Nephron (organoid): Measurements from ENCODE around the gene SUMO2.
"Not testable (repeated sequence)": the region's sequence is repeated elsewhere in the genome, so short reads cannot be mapped to it uniquely, and the experiment has no call there.

Source experiments
- H3K27ac Mint-ChIP-seq, 3 experiments: 2 replicates each; pipeline ENCODE4 v1.8.0; 2020; ENCODE audit warnings: mixed read lengths in 3 of 3, mild to moderate bottlenecking in 2 of 3, moderate library complexity in 1 of 3
- H3K27me3 Mint-ChIP-seq: 2 replicates; pipeline ENCODE4 v1.8.0; 2021; ENCODE audit warnings: low read depth, mild to moderate bottlenecking, moderate library complexity, mixed read lengths
- H3K36me3 Mint-ChIP-seq: 2 replicates; pipeline ENCODE4 v1.8.0; 2020; ENCODE audit warnings: low read depth, mixed read lengths
- H3K4me1 Mint-ChIP-seq: 2 replicates; pipeline ENCODE4 v1.8.0; 2020; ENCODE audit warnings: mixed read lengths
- H3K4me3 Mint-ChIP-seq, 3 experiments: 2 replicates each; pipeline ENCODE4 v1.8.0; 2020; ENCODE audit warnings: mild to moderate bottlenecking in 3 of 3, mixed read lengths in 3 of 3, moderate library complexity in 2 of 3
- H3K9me3 Mint-ChIP-seq: 2 replicates; pipeline ENCODE4 v1.8.0; 2020; ENCODE audit warnings: mixed read lengths
- TF ChIP-seq, protein P1 (sequence below), 3 experiments: fragments of 200-600 bp; sonication (generic); IDR thresholded peaks; one replicate each; pipeline ENCODE4 v1.5.0; 2021; ENCODE audit warnings: antibody characterized with exemption in 3 of 3; ENCODE audit not compliant: unreplicated experiment in 3 of 3

SUMO2 gene

GRCh38 chr17:75207760-75208159 is 25.0 kb upstream of the SUMO2 start:
- peak overlapping the region in 1 of 3 experiments; percentile 43 for H3K27ac Mint-ChIP-seq
- H3K9me3 Mint-ChIP-seq, result no peaks in the 10 kb centered on the region
- H3K27me3 Mint-ChIP-seq, result no peaks in the 10 kb centered on the region
- peaks cover 19% of the 10 kb centered on the region for H3K36me3 Mint-ChIP-seq
- peaks cover 9% of the 10 kb centered on the region for H3K4me1 Mint-ChIP-seq
- H3K4me3 Mint-ChIP-seq, result peak overlapping the region; percentile 68 to 82 (median 80)
- TF ChIP-seq, protein P1, sequence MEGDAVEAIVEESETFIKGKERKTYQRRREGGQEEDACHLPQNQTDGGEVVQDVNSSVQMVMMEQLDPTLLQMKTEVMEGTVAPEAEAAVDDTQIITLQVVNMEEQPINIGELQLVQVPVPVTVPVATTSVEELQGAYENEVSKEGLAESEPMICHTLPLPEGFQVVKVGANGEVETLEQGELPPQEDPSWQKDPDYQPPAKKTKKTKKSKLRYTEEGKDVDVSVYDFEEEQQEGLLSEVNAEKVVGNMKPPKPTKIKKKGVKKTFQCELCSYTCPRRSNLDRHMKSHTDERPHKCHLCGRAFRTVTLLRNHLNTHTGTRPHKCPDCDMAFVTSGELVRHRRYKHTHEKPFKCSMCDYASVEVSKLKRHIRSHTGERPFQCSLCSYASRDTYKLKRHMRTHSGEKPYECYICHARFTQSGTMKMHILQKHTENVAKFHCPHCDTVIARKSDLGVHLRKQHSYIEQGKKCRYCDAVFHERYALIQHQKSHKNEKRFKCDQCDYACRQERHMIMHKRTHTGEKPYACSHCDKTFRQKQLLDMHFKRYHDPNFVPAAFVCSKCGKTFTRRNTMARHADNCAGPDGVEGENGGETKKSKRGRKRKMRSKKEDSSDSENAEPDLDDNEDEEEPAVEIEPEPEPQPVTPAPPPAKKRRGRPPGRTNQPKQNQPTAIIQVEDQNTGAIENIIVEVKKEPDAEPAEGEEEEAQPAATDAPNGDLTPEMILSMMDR (IDR thresholded peaks at IDR 0.05; ENCODE audit: unreplicated experiment in 3 of 3), result no peak

DNA sequence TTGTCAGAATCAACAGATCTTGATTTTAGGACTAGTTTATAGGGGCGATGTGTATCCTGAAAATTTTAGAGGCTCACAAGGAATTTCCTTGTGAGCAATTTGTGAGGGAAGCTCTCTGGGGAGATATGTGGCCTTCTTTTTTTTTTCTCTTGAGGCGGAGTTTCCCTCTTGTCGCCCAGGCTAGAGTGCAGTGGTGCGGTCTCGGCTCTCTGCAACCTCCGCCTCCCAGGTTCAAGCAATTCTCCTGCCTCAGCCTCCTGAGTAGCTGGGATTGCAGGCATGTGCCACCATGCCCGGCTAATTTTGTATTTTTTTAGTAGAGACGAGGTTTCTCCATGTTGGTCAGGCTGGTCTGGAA is 24.3 kb upstream of the SUMO2 start:
- H3K27ac Mint-ChIP-seq, result peak overlapping the region; percentile 44 to 100 (median 100)
- not testable (repeated sequence) for H3K9me3 Mint-ChIP-seq, H3K4me1 Mint-ChIP-seq, H3K27me3 Mint-ChIP-seq
- peaks cover 15% of the 10 kb centered on the region for H3K36me3 Mint-ChIP-seq
- H3K4me3 Mint-ChIP-seq, result peak overlapping the region; percentile 94 to 99 (median 98)

DNA sequence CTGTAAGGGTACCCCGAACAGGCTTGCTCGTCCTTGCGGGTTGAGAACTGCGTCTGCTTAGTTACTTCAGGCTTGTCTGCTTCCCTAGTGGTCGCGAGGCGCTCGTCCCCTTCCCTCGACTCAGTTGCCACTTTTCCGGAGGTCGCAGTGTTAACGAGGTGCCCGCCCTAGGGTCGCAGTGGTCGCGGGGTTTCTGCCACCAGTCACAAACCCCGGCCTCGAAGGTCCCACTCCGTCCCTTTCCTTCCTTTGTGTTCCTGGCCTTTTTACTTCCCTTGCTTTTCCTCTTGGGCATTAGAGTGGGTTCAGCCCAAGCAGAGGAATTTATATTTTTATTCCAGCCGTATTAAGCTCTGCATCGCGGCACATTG is 23.0 kb upstream of the SUMO2 start:
- peaks cover 10% of the 10 kb centered on the region for H3K36me3 Mint-ChIP-seq
- H3K27me3 Mint-ChIP-seq, result no peaks in the 10 kb centered on the region
- TF ChIP-seq, protein P1 (IDR thresholded peaks at IDR 0.05; ENCODE audit: unreplicated experiment in 3 of 3), result no peak
- H3K4me3 Mint-ChIP-seq, result peak overlapping the region; percentile 94 to 99 (median 98)
- H3K4me1 Mint-ChIP-seq, result peaks cover 9% of the 10 kb centered on the region
- H3K27ac Mint-ChIP-seq, result peak overlapping the region; percentile 100
- H3K9me3 Mint-ChIP-seq, result no peaks in the 10 kb centered on the region

- Mint-ChIP-seq H3K4me3 (peak within 1 kb of the TSS; percentile 94 to 99 (median 98)), H3K4me1 (peaks cover 9% of the 10 kb centered on the region), H3K27me3 (no peaks in the 10 kb centered on the region), H3K9me3 (no peaks in the 10 kb centered on the region), H3K36me3 (peaks cover 7% of the 10 kb centered on the region), H3K27ac (peak within 1 kb of the TSS; percentile 100)
- TF ChIP-seq, protein P1 (IDR thresholded peaks at IDR 0.05; ENCODE audit: unreplicated experiment in 3 of 3), result no peak
Measured at GRCh38 chr17:75205037-75205792, 22.5 kb upstream of the SUMO2 start, which contains the start of gene NUP85. Gene NUP85, plus strand, starts transcription at chr17:75205679. Its CDS starts 83 bp downstream, at chr17:75205762.

GRCh38 chr17:75199886-75200618 is 17.3 kb upstream of the SUMO2 start:
- H3K36me3 Mint-ChIP-seq, result no peaks in the 10 kb centered on the region
- H3K4me1 Mint-ChIP-seq, result no peaks in the 10 kb centered on the region
- no peaks in the 10 kb centered on the region for H3K9me3 Mint-ChIP-seq
- no peaks in the 10 kb centered on the region for H3K27me3 Mint-ChIP-seq
- TF ChIP-seq, protein P1 (IDR thresholded peaks at IDR 0.05; ENCODE audit: unreplicated experiment in 3 of 3), result no peak
- no peak overlapping the region for H3K27ac Mint-ChIP-seq
- no peak overlapping the region for H3K4me3 Mint-ChIP-seq

GRCh38 chr17:75194879-75195278 is 12.1 kb upstream of the SUMO2 start:
- no peaks in the 10 kb centered on the region for H3K9me3 Mint-ChIP-seq
- TF ChIP-seq, protein P1 (IDR thresholded peaks at IDR 0.05; ENCODE audit: unreplicated experiment in 3 of 3), result no peak
- no peak overlapping the region for H3K4me3 Mint-ChIP-seq
- H3K4me1 Mint-ChIP-seq, result no peaks in the 10 kb centered on the region
- H3K36me3 Mint-ChIP-seq, result no peaks in the 10 kb centered on the region
- no peaks in the 10 kb centered on the region for H3K27me3 Mint-ChIP-seq
- H3K27ac Mint-ChIP-seq, result peak overlapping the region in 2 of 3 experiments; percentile 3 to 57
